Activated CD4-positive, alpha-beta T cell treated with anti-CD3 and anti-CD28 coated beads, Interleukin-2, amount 50 U/mL, for 4 hours (primary cell): Measurements from ENCODE around the gene ARHGAP31.
"Not testable (repeated sequence)": the region's sequence is repeated elsewhere in the genome, so short reads cannot be mapped to it uniquely, and the experiment has no call there.

ENCODE experiments used
- DNase-seq, 2 experiments: peaks; one replicate each; pipeline ENCODE4 v3.0.0-alpha.2; 2020

ARHGAP31 gene

GRCh38 chr3:119294696-119295671 lies 801 bp downstream of the ARHGAP31 start:
- peak; percentile 60 to 68 for DNase-seq

- no peak for DNase-seq
These were observed 1.9 kb downstream of the ARHGAP31 start for GRCh38 chr3:119295816-119296726.

DNA sequence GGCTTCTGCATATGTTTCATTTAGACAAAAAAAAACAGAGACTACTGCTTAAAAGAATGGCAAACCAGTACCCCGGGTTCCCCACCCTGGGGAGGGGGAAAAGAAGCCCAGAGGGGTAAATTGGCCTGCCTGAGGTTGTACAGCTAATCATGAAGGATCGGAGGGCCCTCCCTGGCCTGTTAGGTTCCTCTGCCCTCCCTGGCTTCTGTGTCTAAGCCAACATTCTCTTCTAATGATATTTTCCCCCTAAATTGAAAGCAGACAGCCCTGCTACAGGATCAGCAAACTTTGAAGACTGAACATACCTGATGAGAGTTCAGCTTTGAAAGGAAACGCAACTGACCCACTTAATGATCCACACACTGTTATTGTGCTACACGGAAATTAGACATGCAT lies 2.5 kb downstream of the ARHGAP31 start:
- DNase-seq, result no peak

DNA sequence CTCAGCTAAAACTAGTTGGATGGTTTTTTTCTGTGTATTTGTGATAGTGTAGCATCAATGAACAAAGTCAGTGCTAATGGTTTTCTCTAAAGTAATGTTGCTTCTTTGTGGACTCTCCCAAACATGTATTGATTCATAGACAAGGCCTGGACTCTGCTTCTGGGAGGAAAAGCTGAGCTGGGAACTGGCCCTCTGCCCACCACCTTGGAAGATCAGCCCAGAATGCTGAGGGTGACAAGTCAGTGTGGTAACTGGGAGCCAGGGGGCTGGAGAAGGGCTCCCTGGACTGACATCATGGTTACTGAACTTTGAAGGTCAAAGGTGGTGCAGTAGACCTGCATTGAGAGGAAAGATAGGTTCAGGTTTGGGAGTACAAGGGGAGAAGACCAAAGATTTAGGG lies 3.0 kb downstream of the ARHGAP31 start:
- DNase-seq, result no peak

GRCh38 chr3:119298565-119298941 lies 4.4 kb downstream of the ARHGAP31 start:
- no peak for DNase-seq

DNA sequence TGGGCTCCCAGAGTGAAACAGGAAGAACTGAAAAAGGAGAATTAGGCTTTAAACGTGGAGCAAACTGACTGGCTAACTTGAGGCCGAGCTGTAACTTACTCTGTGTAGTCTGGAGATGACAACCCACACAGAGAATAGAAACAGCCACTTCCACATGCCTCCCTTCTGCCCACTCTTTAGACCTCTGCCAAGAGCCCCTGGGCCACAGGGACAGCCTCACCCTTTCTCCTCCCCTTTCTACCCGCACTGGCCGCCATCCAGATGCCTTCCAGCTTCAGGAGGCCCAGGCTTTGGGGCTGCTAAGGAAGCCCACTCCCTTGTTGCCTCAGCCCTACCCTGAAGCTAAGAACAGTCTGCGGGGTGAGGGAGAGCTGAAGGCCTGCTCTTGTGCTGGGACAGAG lies 6.8 kb downstream of the ARHGAP31 start:
- no peak for DNase-seq

GRCh38 chr3:119301662-119302061 lies 7.5 kb downstream of the ARHGAP31 start:
- DNase-seq, result no peak

GRCh38 chr3:119302697-119303551 lies 8.7 kb downstream of the ARHGAP31 start:
- no peak for DNase-seq

GRCh38 chr3:119304201-119304713 lies 10.1 kb downstream of the ARHGAP31 start:
- no peak for DNase-seq

GRCh38 chr3:119305286-119305685 lies 11.1 kb downstream of the ARHGAP31 start:
- no peak for DNase-seq

GRCh38 chr3:119306378-119306777 lies 12.2 kb downstream of the ARHGAP31 start:
- DNase-seq, result not testable (repeated sequence)

DNA sequence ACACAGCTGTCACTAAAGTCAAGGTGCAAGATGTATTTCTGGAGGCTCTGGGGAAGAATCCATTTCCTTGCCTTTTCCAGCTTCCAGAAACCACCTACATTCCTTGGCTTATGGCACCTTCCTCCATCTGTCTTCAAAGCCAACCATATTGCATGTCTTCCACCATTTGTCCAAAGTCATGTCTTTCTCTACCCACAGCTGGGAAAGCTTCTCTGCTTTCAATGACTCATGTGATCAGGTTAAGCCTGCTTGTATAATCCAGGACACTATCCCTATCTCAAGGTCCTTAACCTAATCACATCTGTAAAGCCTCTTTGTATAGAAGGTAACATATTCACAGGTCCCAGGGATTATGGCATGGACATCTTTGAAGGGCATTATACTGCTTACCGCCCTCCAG lies 14.2 kb downstream of the ARHGAP31 start:
- DNase-seq, result no peak

- DNase-seq, result no peak
These were observed 15.4 kb downstream of the ARHGAP31 start for GRCh38 chr3:119309591-119309990.

- no peak for DNase-seq
These were observed 15.9 kb downstream of the ARHGAP31 start for GRCh38 chr3:119310071-119310470.

- DNase-seq, result no peak
These were observed 17.1 kb downstream of the ARHGAP31 start for GRCh38 chr3:119311081-119311925.

DNA sequence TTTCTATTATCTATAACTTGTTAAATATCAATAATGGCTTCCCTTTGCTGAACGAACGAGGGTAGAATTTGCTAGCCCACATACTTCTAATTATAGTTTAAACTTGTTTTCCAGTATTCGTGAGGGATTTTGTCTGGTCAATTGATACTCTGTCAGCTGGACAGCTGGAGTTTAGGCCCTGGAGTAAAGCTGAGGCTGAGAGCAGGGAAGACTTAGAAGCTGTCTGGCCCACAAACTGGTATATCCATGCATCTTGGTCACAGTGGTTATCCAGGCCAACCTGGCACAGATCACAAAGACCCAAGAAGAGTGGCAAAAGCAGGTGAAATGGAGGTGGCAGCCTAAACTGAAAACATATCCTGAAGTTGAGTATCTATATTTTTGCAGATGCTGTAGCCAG lies 19.3 kb downstream of the ARHGAP31 start:
- no peak for DNase-seq

GRCh38 chr3:119314821-119315220 lies 20.6 kb downstream of the ARHGAP31 start:
- no peak for DNase-seq

DNA sequence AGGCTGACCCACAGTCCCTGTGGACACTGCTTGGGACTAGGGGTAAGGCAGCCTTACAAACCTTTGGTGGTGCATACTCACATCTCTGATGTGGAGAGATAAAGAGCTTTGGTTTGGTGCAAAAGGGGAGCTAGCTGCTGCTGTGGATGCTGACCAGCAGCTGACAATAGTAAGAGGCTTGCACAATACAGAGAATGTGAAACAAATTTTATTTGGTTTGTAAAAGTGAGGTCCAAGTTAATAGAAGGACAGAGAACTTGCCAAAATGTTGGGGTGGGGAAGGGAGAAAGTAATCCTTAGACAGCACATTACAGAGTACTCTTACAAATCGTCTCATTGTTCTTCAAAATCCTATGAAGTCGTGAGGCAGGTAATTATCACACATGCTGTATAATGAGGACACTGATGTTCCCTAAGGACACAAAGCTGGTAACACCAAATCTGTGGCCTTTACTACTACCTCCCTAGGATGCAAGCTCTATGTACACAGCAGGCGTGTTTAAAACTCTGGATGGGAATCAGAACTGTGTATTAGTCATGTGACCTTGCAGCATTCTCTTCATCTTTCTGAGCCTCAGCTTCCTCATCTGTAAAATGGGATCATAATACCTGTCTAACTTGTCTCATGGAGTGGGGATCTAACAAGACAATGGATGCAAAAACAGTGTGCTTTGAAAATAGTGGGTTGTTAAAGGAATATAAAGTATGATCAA lies 21.6 kb downstream of the ARHGAP31 start:
- DNase-seq, result no peak

- DNase-seq, result no peak
These were observed 22.1 kb downstream of the ARHGAP31 start for GRCh38 chr3:119316313-119316670.

DNA sequence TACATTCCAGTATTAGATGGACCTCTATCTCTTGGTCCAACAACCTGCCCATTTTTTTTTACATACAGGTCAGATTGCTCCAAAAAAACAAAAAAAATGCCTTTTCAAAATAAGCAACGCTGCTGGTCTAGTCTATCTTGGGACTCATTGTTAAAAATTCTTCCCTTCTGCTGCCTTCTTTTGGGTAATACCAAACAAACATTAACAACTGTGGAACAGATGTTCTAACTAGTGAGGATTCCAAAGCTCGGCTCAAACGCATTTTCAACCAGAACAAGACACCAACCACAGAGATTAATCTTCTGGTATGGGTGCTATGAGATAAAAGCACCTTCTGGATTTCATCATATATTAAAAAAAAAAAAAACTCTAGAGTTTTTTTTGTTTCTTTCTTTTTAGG lies 24.7 kb downstream of the ARHGAP31 start:
- DNase-seq, result no peak

GRCh38 chr3:119319311-119319710 lies 25.1 kb downstream of the ARHGAP31 start:
- DNase-seq, result no peak
